Activated CD4-positive, CD25-positive, alpha-beta regulatory T cell treated with anti-CD3 and anti-CD28 coated beads, Interleukin-2, amount 50 U/mL, for 24 hours (primary cell): ENCODE data around the gene TAL2.

Source experiments
- ATAC-seq, 2 donors: fragments of 150-1000 bp; cut with Tn5 transposase; one replicate each; pipeline ENCODE4 v1.10.0; 2021; ENCODE audit warnings: mild to moderate bottlenecking in 1 of 2, moderate library complexity in 1 of 2

The TAL2 gene

DNA sequence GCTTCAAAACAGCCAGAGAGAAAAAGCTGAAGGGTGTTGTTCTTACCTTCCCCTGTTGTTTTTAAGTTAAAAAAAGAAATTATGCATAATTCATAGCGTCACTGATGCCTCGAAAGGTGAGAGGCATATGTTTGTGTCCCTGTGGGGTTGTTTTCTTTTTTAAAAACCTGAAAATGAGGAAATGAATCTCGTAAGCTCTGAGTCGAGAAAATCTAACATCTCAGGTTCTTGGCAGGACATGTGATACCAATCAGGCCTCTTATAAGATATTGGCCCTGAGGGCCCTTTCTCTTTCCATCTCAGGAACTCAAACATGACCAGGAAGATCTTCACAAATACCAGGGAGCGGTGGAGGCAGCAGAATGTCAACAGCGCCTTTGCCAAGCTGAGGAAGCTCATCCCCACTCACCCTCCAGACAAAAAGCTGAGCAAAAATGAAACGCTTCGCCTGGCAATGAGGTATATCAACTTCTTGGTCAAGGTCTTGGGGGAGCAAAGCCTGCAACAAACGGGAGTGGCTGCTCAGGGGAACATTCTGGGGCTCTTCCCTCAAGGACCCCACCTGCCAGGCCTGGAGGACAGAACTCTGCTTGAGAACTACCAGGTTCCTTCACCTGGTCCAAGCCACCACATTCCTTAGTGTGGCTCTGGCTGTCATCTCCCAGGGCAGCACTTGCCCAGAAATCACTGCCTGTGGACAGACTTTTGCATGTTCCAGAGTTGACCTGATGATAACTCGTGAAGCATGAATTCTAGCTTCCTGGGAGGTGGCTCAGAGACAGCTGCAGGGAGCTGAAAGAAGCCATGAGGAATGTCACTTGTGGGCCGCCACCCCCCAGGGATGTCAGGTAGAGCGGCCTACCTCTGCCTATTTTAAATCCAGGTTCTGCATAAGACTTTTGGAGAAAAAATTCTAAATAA is at the start of gene TAL2:
Gene TAL2 (plus strand): TSS at position 274 of the 921 bp plus-strand sequence. CDS start 40 bp downstream, at position 314.
- no peak for ATAC-seq

DNA sequence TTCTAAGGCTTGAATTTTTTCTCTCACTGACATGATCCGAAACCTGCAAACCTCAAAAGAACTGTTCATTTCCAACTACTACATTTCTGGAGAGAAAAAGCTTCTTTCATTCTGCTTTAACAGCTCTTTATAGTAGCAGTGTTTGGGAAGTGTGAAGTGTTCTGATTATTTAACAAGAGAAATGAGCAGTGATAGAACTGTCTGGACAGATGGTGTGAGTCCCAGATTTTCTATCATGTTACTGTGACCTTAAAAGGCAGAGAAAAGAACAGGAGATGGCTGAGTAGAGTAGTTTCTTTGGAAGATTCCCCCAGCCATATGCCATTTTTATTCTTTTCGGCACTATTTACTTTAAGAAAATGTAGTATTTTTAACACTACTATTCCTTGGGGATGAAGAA is 41.3 kb upstream of the TAL2 start:
- no peak for ATAC-seq

DNA sequence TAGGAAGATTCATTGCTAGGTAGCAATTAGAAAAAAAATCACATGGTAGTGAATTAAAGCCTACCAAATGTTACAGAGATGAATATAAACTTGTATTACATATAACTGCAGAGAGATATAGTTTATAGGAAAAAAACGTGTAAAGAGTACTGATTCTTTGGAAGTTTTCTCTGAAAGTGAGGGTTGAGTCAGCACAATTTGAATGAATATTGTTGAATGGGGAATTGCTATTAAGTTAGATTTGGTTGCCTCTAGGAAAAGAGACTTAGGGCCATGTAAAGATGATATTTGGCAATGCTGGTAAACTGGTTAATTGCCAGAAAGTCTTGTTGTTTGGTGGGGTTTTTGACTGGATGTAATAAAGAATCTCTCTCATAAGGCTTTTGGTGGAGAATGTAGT is 37.2 kb upstream of the TAL2 start:
- no peak for ATAC-seq

DNA sequence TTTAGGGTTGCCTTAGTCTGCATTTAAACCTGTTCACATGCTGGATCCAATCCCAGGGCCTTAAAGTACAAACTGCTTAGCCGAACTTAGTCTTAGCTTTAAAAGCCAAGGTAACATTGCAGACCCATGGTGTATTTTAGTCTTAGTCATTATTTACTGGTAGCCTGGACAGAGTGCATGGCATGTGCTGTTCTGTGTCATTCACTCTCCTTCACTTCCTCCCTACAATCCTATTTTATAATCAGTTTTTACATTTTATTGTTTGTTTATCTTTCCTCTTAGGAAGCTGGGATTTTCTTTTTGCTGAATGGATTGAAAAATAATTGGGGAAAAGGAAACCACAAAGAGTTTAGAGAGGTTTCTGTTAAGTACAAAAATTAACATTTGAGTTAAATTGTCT is 29.4 kb upstream of the TAL2 start:
- no peak for ATAC-seq

DNA sequence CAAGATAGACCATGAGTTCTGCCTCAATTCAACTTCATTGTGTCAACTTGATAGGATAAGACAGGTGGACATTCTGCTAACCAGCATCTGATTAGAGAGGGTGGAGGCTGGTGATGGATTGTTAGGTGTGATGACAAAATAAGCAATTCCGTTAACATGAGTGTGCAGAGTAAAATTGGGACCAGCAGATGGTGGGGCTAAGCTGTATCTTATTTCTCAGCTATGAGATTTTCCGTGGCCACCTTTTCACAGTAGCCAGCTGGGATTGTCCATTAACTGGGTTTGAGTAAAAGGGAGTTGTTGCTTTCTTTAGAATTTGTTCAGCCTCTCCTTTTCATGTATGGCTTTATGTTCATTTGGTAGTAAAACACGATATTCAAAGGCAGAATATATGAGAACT is 28.8 kb upstream of the TAL2 start:
- ATAC-seq: no peak

DNA sequence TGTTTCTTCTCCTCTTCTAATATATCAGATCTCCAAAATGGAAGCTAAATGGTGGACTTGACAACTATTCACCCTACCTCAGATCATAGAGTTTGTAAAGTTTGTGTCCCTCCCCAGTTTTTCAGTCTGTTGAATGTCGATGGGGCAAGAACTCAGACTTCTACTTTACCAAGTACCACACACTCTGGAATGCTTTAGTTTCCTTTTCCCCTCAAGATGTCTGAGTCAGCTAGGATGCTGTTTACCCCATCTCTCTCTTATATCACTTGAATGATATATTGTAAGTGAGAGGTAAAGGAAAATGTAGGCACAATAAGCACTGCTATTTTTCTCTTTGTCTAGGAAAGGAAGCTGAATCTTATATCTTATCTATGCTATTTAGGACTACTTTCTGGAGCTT is 25.9 kb upstream of the TAL2 start:
- ATAC-seq: no peak

DNA sequence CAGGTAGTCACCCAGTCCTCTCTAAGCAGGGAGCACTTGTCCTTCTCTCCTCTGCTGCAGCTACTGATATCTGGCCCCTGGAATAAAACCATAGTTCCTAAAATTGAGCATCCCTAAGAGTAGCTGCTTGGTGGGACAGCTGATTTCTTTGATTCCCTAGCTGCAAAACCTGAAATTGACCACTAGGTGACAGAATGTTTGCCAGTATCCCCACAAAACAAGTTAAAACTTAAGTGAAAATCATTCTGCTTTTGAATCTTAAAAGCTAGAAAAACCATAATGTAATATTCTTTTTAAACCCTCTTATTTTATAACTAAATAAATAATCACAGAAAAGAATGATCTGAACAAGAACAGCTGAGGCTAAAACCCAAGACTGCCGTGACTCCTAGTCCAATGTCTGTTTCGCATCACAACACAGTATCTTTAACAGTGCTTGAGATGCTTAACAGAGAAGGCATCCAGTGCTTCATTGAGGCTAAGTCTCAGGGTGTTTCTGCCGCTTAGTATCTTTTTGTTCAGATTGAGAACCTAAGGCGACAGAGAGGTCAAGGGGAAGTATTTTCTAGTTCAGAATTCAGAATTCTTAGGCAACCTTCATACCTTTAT is 24.4 kb upstream of the TAL2 start:
- no peak for ATAC-seq

DNA sequence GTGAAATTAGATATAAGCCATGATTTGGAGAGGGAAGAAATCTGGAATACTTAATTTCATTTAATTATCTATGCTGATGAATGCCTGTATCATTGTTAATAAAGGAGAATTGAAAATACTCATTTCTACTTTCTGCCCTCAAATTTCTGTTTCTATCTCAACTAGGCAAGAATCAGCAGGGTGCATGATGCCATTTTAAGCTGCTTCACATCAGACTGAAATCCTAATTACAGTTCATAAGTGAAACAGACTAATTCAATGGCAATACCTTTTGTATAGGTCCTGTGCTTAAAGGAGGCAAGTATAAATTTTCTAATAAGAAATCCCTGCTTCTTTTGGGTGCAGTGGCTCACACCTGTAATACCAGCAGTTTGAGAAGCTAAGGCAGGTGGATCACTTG is 22.3 kb upstream of the TAL2 start:
- ATAC-seq: no peak

DNA sequence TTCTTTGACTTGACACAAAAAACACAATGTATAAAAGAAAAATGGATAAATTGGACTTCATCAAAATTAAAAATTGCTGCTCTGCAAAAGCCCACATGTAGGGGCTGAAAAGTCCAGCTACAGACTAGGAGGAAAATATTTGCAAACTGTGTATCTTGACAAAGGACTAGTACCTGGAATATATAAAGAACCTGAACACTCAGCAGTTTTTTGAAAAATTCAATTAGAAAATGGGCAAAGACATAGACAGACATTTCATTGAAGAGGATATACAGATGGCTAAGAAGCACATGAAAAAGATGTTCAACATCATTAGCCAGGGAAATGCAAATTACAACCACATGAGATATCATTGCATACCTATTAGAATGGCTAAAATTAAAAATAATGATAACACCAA is 18.5 kb upstream of the TAL2 start:
- ATAC-seq: no peak

DNA sequence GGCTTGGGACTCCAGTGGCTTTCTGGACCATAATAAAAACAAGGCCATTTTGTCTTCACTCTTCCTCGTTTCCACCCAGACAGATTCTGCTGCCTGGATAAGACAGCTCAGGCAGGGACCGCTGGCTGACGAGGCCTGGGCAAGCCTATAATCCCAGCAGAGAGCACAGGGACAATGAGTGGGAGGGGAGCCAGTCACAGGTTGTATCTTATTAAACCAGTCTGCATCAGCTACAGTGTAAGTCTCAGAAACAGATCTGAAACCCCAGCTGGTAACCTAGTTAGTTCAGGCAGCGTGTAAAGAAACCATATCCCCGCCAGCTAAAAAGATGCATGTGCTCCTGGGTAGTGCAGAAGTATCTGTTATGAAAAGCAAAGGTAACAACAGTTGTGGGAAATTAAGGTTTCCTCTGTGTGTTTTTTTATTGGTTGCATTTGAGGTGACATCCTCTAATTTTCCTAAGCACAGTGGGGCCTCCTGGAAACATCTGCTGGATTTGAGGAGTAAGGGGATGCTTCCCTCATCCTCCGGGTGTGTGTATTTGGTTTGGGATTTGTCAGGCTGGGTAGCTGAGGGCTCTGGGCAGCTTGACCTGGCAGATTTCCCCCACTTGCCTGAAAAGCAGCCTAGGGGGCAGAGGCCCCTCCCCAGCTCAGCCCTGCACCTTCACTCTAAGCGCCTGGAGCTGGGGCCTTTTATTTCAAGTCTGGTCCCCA is 15.2 kb upstream of the TAL2 start:
- ATAC-seq: no peak

DNA sequence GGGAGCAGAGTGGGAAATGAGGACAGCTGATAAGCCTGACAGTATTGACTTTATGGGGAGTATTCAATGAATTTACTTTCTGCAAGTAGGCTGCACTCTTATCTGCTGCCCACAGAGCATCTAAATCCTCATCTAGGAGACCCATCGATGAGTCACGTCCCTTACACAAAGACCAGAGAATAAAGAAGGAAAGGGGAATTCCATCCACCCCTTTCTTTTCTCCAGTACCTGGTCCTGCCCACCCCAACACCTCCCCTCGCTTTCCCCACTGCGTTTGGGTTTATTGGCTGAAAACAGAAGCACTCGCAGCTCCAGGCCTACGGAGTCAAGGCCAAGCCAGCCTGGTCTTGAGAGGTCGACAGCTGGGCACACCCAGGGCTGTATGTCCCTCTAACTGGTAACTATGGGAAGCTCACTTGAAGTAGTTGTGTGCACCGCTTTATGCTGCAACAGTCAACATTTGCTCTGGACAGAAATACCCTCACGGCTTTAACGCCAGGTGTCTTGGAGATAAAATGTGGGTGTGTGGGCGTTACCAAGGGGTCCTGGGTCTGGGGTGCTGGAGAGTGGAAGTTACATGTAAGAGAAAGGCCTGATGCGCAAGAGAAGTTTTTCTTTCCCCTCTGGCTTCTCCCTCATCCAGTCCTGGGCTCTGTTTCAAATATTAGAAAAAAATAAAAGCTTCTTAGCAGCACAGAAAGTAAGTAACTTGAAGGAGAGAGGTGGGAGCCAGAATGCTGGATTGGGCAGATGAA is 14.5 kb upstream of the TAL2 start:
- no peak for ATAC-seq

DNA sequence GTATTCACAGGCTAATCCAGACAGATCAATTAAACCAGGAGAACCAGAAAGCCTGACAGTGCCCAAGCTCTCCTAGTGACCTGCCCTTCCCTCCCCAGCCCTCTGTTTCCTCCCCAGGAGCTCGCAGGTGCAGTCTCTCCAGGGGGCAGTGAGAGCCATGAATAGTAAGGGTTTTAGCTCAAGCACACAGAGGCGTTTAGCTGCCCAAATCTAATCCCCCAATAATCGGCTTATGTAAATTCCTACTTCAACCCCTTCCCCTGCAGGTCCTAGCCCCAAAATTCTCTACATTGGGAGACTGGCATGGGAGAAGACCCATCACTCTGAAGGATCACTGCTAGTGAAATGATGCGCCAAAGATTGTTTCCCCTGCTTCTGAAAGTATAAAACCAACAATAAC is 10.5 kb upstream of the TAL2 start:
- ATAC-seq: no peak

DNA sequence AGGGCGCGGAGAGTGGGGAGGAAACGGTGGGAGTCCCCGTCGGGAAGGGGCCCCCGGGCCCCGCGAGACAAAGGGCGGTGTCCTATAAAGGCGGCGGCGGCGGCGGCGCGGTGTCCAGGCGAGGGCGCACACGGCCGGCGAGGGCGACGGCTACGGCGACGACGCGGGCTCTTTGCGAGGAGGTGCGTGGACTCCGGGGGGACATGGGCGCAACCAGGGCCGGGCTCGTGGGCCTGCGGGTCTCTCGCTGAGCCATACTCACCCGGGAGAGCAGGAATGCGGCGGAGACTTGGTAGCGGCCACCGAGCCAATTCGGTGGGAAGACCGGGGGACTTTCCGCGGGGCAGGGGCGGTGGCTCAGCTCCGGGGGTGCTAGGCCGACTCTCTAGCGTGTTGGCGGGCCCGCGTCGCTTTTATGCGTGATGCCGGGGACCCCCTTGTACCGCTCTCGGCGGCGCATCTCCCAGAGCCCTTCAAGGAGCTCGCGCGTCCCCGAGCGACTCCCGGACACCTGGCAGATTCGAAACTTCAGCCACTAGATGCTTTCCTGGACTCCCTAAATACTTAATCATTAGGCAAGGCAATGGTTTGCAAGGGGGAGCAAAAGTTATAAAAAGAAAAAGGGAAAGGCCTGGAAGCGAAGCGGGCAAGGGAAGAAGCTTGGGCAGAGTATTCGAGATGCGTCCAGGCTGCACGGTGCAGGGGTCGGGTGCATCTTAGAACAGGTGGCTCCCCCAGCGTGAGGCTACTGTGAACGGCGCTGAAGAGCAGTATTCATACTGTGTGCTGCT is 5.9 kb upstream of the TAL2 start:
- peak; percentile 18 to 27 for ATAC-seq

DNA sequence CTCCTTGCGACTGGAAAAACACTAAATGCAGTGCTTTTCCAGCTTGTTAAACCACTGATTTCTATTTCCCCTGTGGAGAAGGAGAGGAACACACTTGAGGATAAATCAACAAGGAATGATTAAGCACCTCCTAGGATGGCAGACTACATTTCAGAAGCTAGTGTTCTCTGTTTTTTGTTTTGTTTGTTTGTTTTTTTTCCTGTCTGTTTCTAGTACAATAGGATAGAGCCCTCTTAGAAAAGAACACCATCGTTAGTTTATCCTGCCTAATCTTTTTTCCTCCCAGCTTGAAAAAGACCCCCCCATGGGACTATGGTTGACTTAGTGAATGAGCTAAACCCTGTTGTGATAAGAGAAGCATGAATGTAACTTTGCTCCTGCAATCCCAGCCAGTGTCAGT is 3.9 kb upstream of the TAL2 start:
- no peak for ATAC-seq

DNA sequence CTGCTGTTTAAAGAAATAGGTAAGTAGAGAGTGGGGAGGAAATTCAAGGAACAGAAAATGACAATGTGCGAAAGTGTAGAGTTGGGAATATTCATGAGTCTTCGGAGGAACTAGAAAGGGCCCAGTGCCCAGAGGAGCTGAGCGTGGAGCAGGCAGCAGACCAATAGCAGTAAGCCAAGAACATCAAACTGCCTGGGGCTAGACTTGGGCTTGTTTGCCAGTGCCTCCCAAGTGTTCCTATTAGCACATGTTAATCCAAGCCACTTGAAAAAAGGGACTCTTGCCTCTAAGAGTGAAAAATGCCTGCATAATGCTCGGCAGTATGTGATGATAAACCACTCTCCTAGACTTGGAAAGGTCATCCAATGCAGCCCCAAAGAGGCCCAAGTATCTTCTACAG is 1.2 kb upstream of the TAL2 start:
- ATAC-seq: no peak

DNA sequence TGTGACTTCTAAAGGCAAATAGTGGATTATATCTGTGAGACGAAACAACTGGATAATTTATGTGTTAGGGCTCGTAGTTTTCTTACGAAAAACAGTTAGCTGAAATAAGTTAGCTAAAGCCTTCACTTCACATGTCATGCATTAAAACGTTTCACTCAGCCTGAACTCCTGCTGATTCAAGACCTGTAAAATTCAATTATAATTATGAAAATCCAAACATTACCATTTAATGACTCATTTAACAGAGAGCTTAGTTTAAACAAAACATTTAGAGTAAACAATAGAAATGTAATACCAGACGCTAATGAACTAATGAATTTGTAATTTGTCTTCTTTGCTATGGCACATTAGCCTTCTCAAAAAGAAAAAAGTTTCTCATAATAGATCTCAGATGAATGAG is 1.7 kb downstream of the TAL2 start:
- no peak for ATAC-seq

DNA sequence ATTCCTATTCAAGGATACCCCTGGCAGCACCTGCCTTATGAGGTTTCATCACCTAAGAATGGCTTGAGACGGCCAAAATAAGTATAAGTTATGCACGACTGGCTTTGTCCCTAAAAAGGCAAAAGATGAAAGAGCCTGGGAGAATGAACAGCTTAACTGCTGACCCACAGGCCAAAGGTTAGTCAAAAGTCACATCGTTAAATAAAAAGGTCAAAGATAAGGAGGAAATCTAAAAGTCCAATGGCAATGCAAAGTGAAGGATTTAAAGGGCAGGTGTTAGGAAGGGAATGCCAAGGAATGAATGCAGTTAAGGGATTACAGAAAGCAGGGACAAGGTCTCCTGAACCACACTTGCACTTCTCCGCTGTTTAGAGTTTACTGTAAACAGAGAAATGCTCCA is 5.6 kb downstream of the TAL2 start:
- no peak for ATAC-seq

DNA sequence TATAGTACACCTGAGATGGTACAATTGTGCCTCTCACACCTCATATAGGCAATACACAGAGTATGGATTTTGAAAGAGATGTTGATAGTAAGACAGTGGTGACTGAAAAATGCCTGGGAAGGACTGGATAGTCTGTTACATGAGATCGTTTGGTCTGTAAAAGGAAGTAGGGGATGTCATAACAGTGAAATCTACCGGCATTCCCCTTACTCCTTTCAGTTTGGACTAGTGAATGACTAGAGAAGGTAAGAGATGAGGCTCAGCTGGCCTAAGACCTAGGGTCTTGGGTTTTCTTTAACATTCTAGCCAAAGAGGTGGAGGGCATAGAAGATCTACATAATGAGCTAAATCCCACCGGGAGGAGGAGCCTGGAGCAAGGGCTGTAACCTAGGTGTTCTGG is 8.1 kb downstream of the TAL2 start:
- ATAC-seq: no peak

DNA sequence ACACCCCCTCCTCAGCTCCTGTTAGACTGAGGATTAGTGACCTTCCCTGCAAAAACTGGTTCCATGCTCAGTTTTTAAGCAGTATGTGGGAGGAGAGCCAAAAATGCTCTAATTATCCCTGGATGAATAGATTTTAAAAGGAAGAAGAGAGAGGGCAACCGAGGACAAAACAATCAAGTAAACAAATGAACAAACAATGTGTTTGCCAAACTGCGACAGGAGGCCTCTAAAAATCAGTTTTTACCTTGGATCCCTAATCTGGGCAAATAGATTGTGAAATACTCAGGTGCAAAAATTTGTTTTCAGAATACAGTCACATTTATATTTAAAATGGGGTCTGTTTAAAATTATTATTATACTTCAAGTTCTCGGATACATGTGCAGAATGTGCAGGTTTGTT is 8.5 kb downstream of the TAL2 start:
- ATAC-seq: no peak

DNA sequence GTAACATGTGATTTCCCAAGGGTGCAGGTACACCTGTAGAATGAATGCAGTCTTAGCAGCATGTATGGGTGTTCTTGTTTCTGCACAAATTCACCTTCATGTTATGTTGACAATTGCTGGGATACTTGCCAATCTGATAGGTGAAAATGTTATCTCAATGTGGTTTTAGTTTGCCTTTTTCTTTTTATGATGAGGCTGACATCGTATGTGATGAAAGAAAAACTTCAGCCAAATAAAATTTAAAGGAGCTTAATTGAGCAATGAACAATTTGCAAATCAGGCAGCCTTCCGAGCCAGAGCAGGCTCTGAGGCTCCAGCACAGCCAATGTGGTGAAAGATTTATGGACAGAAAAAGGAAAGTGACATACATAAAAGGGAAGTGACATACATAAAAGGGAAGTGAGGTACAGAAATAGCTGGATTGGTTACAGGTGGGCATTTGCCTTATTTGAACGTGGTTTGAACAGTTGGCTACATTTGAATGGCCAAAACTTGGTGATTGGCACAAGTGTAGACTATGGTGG is 10.5 kb downstream of the TAL2 start:
- no peak for ATAC-seq

DNA sequence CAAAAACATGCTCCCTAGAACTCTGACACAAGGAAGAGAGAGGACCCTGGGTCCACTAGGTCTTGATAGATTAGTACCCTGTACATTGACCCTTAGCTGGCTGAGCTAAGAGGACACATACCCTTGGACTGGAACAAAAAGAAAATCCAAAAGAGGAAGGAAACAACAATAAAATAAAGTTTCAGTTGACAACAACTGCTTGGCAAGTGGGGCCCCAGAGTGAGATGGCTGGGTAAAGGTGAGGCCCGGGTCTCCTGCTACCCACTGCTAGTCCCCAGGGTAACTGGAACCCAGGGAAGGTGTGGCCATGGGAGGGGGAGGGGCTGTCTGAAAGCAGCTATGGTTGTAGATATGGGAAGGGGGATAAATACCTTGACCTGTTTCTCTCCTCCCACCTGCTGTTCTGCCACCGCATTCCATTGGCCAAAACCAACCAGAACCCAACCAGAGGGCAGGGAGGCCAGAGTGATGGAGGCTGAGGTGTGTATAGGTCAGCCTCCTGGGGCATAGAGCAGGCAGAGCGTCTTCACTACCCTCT is 11.7 kb downstream of the TAL2 start:
- ATAC-seq: no peak
